Measurements from ENCODE around the gene P3R3URF.
A peak's percentile ranks its signal among the peaks of the same experiment; 100 is the strongest.

P3R3URF gene

GRCh38 chr1:46171351-46171750 is 4.9 kb downstream of the P3R3URF start:
- DNase-seq, result no peak

GRCh38 chr1:46169811-46170454 is 6.4 kb downstream of the P3R3URF start:
- no peak for DNase-seq

- DNase-seq, result no peak
These were observed 7.8 kb downstream of the P3R3URF start for GRCh38 chr1:46168477-46168876.

- DNase-seq, result peak; percentile 25
These were observed 9.5 kb downstream of the P3R3URF start for GRCh38 chr1:46166521-46167462.

GRCh38 chr1:46160212-46160611 is 16.1 kb downstream of the P3R3URF start:
- DNase-seq, result no peak

- DNase-seq, result no peak
These were observed 16.8 kb downstream of the P3R3URF start for GRCh38 chr1:46159516-46159915.

- no peak for DNase-seq
These were observed 17.7 kb downstream of the P3R3URF start for GRCh38 chr1:46158312-46159281.

- DNase-seq, result no peak
These were observed 18.4 kb downstream of the P3R3URF start for GRCh38 chr1:46157916-46158311.

- no peak for DNase-seq
These were observed 22.6 kb downstream of the P3R3URF start for GRCh38 chr1:46153732-46154131.

- no peak for DNase-seq
These were observed 23.1 kb downstream of the P3R3URF start for GRCh38 chr1:46153228-46153627.

- DNase-seq, result no peak
These were observed 24.3 kb downstream of the P3R3URF start for GRCh38 chr1:46152016-46152415.

- DNase-seq, result no peak
These were observed 26.2 kb downstream of the P3R3URF start for GRCh38 chr1:46150085-46150484.

- no peak for DNase-seq
These were observed 28.0 kb downstream of the P3R3URF start for GRCh38 chr1:46148318-46148717.

GRCh38 chr1:46137916-46138315 is 38.4 kb downstream of the P3R3URF start:
- no peak for DNase-seq

- no peak for DNase-seq
These were observed 39.6 kb downstream of the P3R3URF start for GRCh38 chr1:46136711-46137110.

- no peak for DNase-seq
These were observed 41.5 kb downstream of the P3R3URF start for GRCh38 chr1:46134660-46135331.

GRCh38 chr1:46133781-46134350 is 42.4 kb downstream of the P3R3URF start:
- no peak for DNase-seq

GRCh38 chr1:46133181-46133658 is 43.1 kb downstream of the P3R3URF start:
- no peak for DNase-seq

- peak; percentile 94 for DNase-seq
These were observed 43.6 kb downstream of the P3R3URF start, which contains the start of gene PIK3R3 for GRCh38 chr1:46132529-46133180. Gene PIK3R3, minus strand, starts transcription at chr1:46132629. Its CDS starts 677 bp downstream, at chr1:46131952.

- peak; percentile 16 for DNase-seq
These were observed 44.4 kb downstream of the P3R3URF start for GRCh38 chr1:46131712-46132528.

Data from stimulated activated naive CD4-positive, alpha-beta T cell treated with Interleukin-2 at 50 U/mL for 16 hours (primary cell).